Stimulated activated CD8-positive, alpha-beta memory T cell treated with anti-CD3 and anti-CD28 coated beads, Interleukin-12 subunit alpha, Interleukin-12 subunit beta, amount 100 ng/mL, for 24 hours (primary cell): ENCODE measurements around the gene TGFBR3.

Experiments
- DNase-seq: peaks from one replicate; pipeline ENCODE4 v3.0.0-alpha.2; 2020; ENCODE audit errors: extremely low read depth

TGFBR3 gene

DNA sequence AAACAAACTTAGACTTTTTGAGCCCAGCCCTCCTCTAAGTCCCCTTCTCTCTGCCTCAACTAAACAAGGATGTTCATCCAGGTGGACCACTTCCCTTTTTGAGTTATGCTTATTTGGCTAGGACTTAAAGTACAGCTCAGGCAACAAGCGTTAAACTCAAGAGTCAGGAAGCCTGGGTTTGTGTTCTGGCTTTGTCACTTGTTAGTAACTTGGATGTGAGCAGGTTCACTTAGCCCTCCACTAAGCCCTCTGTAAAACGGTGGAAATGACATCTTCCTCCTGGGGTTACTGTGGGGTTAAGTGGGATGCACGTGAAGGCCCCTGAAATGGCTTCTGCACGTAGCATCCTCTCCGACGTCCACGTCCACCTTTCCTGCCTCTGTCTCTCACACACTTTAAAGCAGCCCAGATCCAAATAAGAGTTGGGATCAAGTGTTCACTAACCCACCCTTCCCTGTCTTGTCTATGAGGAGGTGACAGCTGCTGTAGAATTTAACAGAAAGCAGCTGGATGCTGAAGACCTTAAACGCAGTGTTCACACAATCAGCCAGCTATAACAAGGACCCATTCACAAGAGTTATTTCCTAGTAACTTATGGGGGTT lies 152.7 kb downstream of the TGFBR3 start:
- no peak for DNase-seq

DNA sequence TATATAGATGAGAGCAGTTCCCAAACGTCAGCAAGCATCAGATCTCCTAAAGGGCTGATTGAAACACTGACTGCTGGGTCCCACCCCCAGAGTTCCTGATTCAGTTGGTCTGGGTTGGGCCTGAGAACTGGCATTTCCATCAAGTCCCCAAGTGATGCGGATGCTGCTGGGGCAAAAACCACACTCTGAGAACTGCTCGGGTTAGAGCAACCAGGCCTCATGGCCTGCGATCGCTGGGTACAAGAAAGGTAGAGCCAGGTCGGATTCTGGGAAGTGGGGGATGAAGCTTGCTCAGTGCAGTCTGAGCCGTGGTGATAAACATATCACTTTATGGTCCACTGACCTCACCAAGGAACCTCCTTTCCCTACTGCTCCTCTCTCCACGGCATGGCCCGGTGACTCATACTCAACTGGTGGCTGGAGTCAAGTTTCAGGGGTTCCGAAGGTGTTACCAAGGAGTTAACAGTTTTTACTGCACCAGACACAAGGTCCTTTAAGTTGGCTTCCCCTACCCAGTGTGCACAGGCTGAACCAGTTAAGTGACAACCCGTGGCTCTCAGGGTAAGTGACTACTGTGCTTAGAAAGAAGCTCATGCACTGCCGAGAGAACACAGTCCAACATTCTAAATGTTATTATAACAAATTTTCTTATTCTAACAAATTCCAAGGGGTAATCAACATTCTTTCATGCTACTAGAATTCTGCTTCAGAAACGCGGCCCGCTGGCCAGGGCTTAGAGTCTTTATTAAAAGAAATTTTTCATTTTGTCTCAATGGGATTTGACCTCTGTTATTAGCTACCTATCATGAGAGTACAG lies 153.5 kb downstream of the TGFBR3 start:
- DNase-seq: no peak

GRCh38 chr1:91731815-91732214 lies 154.1 kb downstream of the TGFBR3 start:
- no peak for DNase-seq

GRCh38 chr1:91730801-91731732 lies 154.9 kb downstream of the TGFBR3 start:
- no peak for DNase-seq

- no peak for DNase-seq
These were observed 156.2 kb downstream of the TGFBR3 start for GRCh38 chr1:91729621-91730358.

DNA sequence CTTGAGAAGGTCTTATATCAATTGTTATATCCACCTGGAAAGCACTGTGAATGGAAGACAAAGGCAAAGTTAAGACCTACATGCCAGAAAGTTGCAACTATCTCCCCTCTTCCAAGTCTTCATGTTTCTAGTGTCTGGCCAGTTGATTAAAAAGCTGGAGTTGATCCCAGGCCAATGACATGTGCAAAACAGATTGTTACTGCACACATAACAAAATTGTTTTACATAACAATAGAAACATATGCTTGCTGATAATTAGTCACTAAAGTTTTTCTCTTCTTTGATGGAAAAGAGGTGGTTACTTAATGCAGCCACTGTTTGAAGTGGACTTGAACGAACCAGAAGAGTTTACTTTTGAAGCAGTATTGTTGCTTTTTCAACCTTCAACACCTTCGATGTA lies 158.2 kb downstream of the TGFBR3 start:
- no peak for DNase-seq

DNA sequence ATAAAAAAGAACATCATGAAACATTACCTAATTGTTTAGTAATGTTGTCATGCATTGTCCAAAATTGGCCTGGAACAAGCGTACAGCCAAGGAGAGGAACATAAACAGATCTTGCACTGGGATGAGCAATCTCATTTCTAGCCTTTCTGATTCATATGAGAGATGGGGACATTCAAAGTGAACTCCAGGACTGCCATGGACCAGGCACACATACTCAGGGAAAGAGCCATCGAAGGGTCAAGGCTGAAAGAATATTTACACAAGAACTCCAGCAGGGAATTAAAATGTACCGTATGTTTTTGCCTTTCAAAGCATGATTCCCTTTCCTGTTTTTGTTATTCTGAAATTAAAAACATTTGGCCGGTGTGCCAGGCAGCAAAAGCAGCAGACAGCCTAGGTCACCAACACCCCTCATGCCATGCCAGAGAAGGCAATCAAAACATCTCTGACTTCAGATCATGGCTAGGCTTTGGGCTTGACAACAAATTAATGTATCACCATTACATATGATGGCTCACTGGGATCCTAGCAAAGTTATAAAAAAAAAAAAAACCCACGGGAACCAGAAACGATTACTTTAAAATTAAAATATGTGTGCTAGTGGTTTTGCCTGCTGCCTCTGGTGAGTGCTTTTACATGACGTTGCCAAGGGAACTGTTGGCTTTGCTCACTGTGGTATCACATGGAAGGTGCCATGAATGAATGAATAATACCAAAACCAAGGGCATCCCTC lies 159.8 kb downstream of the TGFBR3 start:
- DNase-seq: no peak

GRCh38 chr1:91725618-91725988 lies 160.3 kb downstream of the TGFBR3 start:
- no peak for DNase-seq

DNA sequence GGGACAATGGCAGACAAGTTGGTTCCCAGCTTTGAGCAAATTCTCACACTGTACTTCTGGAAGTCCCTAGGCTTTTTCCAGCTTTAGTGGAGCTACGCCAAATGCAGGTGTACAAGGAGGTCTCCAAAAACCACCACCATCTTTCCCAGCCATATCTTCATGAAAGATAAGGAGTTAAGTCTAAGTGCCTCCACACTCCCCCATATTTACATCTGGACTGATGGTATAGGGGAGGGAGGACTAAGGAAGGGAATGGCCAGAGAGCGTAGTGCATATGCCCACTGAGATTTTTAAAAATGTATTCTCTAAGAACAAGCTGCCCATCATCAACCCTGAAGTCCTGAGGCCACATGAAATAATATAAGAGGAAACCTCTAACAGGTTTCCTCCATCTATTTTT lies 161.3 kb downstream of the TGFBR3 start:
- DNase-seq: no peak

DNA sequence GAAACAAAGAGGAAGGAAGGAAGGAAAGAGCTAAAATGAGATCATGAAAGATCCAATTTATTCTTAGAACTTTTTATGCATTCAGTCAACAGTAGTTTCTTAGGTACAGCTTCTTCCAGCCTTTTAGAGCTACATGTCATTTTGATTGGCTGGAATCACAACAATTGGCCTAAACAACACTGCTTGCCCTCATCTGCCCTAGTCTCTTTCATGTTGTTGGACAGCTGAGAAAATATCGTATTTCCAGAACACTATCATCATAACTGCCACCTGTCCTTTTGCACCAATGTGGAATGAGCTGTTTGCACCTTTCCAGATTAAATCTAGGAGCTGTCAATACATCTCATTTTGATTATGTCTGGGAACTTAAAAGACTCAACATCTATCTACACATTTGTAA lies 161.7 kb downstream of the TGFBR3 start:
- no peak for DNase-seq

DNA sequence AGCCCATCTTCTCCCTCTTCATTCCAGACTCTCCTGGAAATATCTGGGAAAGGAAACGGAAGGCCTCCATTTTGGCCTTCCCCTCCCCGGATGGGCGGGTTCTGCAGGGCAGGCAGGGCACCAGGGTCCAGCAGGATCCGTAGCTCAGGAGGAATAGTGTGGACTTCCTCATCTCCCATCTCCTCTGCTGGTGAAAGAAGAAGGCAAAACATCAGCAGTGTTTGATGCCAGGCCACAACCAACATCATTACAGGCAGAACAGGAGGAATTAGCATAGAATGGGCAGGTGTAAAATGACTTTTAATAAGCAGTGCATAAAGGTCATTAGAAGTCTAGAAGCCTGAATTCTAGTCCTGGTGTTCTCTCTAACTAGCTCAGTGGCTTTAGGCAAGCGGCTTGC lies 165.9 kb downstream of the TGFBR3 start:
- DNase-seq: no peak

DNA sequence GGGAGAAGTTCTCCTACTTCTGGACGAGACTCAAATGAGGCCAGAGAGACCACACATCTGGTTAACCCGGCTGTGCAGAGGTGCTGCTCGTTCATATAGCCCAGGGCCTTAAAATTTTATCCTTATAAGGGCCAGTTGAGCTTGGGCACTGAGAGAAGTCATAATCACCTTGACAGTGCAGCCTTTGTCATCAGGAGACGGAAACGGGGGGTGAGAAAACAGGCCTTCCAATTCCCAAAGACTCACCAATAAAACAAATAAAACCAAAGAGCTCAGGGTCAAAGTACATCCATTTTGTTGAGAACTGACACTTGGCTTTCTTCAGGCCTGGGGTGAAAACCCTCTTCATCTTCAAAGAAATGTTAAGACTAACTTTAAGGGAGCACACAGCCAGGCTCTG lies 167.1 kb downstream of the TGFBR3 start:
- DNase-seq: no peak

- DNase-seq: no peak
These were observed 167.6 kb downstream of the TGFBR3 start for GRCh38 chr1:91718368-91718767.

GRCh38 chr1:91717839-91718238 lies 168.1 kb downstream of the TGFBR3 start:
- no peak for DNase-seq

GRCh38 chr1:91716339-91716738 lies 169.6 kb downstream of the TGFBR3 start:
- DNase-seq: no peak

GRCh38 chr1:91715416-91716000 lies 170.4 kb downstream of the TGFBR3 start:
- no peak for DNase-seq

DNA sequence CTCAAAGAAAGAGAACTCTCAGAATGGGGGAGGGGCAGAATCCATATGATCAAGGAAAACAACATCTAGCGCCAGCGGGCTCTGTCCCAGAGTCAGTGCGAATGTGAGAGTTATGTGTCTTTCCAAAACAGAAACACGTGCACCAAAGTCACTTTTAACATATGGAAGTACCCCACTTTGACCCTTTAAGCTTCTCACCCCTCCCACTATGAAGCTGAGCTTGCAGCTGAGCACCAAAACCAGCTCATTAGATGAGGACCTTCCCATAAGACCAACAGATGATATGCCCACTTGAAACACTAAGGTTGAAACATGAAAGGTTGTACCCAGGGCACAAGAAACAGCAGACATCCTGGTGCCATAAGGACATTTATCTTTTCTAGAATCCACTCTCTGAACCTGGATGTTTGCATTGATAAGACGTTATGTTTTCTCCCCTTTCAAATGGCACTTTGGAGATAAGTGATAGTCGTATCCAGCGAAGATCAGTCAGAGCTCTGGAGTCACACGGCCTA lies 171.0 kb downstream of the TGFBR3 start:
- DNase-seq: no peak

DNA sequence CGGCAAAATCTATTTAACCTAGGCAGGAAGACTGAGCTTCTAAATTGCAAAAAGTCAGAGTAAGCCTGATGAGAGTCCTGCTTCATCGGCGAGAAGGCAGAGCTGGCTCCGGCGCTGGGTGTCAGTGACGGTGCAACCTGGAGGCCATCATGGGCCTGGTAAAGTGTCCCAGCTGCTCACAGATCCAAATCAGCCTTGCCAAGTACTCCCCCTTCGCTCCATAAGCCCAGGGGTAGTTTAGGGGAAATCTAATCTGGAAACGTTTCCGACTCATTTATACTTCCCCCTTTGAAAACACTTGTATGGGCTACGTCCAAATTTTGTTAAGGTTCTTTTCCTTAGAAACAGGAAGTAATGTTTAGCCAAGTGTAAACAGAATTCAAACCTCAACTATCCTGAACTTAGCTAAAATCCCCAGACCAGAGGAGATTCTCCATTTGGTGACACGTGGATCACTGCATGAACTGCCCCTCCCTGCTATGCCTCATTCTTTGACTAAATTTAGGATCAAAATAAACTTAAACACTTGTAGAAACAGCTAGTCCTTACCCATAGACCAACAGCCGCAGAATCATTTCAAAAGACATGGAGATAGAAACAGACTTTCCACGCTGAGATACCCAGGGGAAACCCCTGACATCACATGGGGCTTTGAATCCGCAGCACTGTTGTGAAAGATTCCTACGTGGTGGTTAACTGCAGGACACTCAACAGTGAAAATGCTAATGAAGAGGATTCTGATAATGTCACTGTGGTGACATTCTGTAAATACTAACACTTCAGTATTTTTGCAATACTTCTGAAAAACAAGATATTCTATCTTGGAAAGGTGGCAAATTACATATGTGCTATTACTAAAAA lies 172.7 kb downstream of the TGFBR3 start:
- DNase-seq: no peak

- DNase-seq: no peak
These were observed 173.6 kb downstream of the TGFBR3 start for GRCh38 chr1:91712393-91712792.
